ENCODE measurements around the gene ANGPTL8. TPM values are rescaled to one million over a fixed set of nuclear protein-coding genes. Genes with fewer than 3 reads are reported as not detected.
A peak's percentile ranks its signal among the peaks of the same experiment; 100 is the strongest.

Gene ANGPTL8
- total RNA-seq, 3 donors from 2014 or later, result 0.44 to 17.9 TPM; not detected in 1

GRCh38 chr19:11223200-11223599 is 16.2 kb upstream of the ANGPTL8 start:
- Histone ChIP-seq H3K27me3 (no peaks in the 10 kb centered on the region), H3K36me3 (no peaks in the 10 kb centered on the region), H3K27ac (no peak overlapping the region), H3K9me3 (peaks cover 13 to 18% of the 10 kb centered on the region in 2 donors), H3K4me3 (no peak overlapping the region), H3K4me1 (no peaks in the 10 kb centered on the region)
- no peak for DNase-seq (ENCODE audit: low spot score in 2 of 2)
- intact Hi-C loops (cut with DNase I; ENCODE audit: low total_unique reads), result no loop called here
- no peak for TF ChIP-seq CTCF (IDR thresholded peaks at IDR 0.05)
- no peak for TF ChIP-seq POLR2AphosphoS5 (IDR thresholded peaks at IDR 0.05)
- TF ChIP-seq POLR2A (IDR thresholded peaks at IDR 0.05), result no peak

- H3K4me1 ChIP-seq, result no peaks in the 10 kb centered on the region
- peaks cover 13 to 18% of the 10 kb centered on the region in 2 donors for H3K9me3 ChIP-seq
- DNase-seq (ENCODE audit: low spot score in 2 of 2), result no peak
- no peak overlapping the region for H3K27ac ChIP-seq
- intact Hi-C loops (cut with DNase I; ENCODE audit: low total_unique reads), result no loop called here
- no peak for TF ChIP-seq POLR2AphosphoS5 (IDR thresholded peaks at IDR 0.05)
- H3K27me3 ChIP-seq, result no peaks in the 10 kb centered on the region
- no peak overlapping the region for H3K4me3 ChIP-seq
- no peaks in the 10 kb centered on the region for H3K36me3 ChIP-seq
Observed at GRCh38 chr19:11224429-11224828, 15.0 kb upstream of the ANGPTL8 start.

GRCh38 chr19:11225172-11225571 is 14.2 kb upstream of the ANGPTL8 start:
- H3K9me3 ChIP-seq, result peaks cover 13 to 18% of the 10 kb centered on the region in 2 donors
- H3K4me3 ChIP-seq, result no peak overlapping the region
- no peak overlapping the region for H3K27ac ChIP-seq
- no peak for DNase-seq (ENCODE audit: low spot score in 2 of 2)
- H3K27me3 ChIP-seq, result no peaks in the 10 kb centered on the region
- no peaks in the 10 kb centered on the region for H3K36me3 ChIP-seq
- intact Hi-C loops (cut with DNase I; ENCODE audit: low total_unique reads), result no loop called here
- H3K4me1 ChIP-seq, result no peaks in the 10 kb centered on the region
- TF ChIP-seq POLR2AphosphoS5 (IDR thresholded peaks at IDR 0.05), result peak in 1 of 3 donors; percentile 26
- TF ChIP-seq POLR2A (IDR thresholded peaks at IDR 0.05), result no peak
- no peak for TF ChIP-seq CTCF (IDR thresholded peaks at IDR 0.05)

- intact Hi-C loops (cut with DNase I; ENCODE audit: low total_unique reads), result no loop called here
- H3K27ac ChIP-seq, result peak overlapping the region in 1 of 2 donors; percentile 7
- H3K9me3 ChIP-seq, result peaks cover 13 to 17% of the 10 kb centered on the region in 2 donors
- H3K27me3 ChIP-seq, result no peaks in the 10 kb centered on the region
- H3K4me1 ChIP-seq, result no peaks in the 10 kb centered on the region
- no peaks in the 10 kb centered on the region for H3K36me3 ChIP-seq
- DNase-seq (ENCODE audit: low spot score in 2 of 2), result no peak
- TF ChIP-seq CTCF (IDR thresholded peaks at IDR 0.05) (no peak), POLR2A (IDR thresholded peaks at IDR 0.05) (no peak), POLR2AphosphoS5 (IDR thresholded peaks at IDR 0.05) (no peak)
- H3K4me3 ChIP-seq, result no peak overlapping the region
Observed at GRCh38 chr19:11225815-11226214, 13.6 kb upstream of the ANGPTL8 start.

GRCh38 chr19:11226716-11227166 is 12.7 kb upstream of the ANGPTL8 start:
- peaks cover 3 to 9% of the 10 kb centered on the region in 2 donors for H3K9me3 ChIP-seq
- H3K27me3 ChIP-seq, result no peaks in the 10 kb centered on the region
- no peaks in the 10 kb centered on the region for H3K36me3 ChIP-seq
- no peak overlapping the region for H3K4me3 ChIP-seq
- TF ChIP-seq CTCF (IDR thresholded peaks at IDR 0.05) (no peak), POLR2A (IDR thresholded peaks at IDR 0.05) (no peak), POLR2AphosphoS5 (IDR thresholded peaks at IDR 0.05) (no peak)
- intact Hi-C loops (cut with DNase I; ENCODE audit: low total_unique reads), result no loop called here
- DNase-seq (ENCODE audit: low spot score in 2 of 2), result no peak
- no peaks in the 10 kb centered on the region for H3K4me1 ChIP-seq
- no peak overlapping the region for H3K27ac ChIP-seq
